Urothelium cell line (cell line): ENCODE data around the gene FAM234A.
"Not testable (repeated sequence)": the region's sequence is repeated elsewhere in the genome, so short reads cannot be mapped to it uniquely, and the experiment has no call there.

Source experiments
- DNase-seq: peaks from one replicate; pipeline ENCODE4 v3.0.0; 2011; ENCODE audit warnings: low spot score, mixed read lengths
- FAIRE-seq: peaks from 2 replicates; lab custom pipeline; 2011; peaks lifted over from hg19 to GRCh38; lab: Jason Lieb, UNC

FAM234A gene

GRCh38 chr16:264440-264951, 29.9 kb downstream of the FAM234A start:
- no peak for FAIRE-seq
- DNase-seq: no peak

GRCh38 chr16:265002-265529, 30.4 kb downstream of the FAM234A start:
- FAIRE-seq: no peak
- DNase-seq: no peak

DNA sequence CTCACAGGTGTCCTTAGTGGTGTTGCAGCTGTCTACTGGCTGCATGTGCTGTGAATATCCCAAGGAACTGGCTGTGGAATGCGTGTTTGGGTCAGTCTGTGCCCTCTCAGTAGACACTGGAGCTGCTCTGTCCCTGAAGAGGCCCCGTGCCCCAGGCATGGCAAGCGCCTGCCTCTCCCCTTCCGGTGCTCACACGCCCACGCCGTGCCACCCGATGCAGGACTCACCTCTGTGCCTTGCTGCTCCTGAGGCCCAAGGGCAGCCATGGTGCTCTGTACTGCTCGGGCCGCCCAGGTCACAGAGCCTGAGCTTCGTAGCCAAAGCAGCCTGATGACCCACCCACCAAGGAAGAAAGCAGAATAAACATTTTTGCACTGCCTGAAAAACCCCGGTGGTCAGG, 31.1 kb downstream of the FAM234A start:
- no peak for DNase-seq
- no peak for FAIRE-seq

DNA sequence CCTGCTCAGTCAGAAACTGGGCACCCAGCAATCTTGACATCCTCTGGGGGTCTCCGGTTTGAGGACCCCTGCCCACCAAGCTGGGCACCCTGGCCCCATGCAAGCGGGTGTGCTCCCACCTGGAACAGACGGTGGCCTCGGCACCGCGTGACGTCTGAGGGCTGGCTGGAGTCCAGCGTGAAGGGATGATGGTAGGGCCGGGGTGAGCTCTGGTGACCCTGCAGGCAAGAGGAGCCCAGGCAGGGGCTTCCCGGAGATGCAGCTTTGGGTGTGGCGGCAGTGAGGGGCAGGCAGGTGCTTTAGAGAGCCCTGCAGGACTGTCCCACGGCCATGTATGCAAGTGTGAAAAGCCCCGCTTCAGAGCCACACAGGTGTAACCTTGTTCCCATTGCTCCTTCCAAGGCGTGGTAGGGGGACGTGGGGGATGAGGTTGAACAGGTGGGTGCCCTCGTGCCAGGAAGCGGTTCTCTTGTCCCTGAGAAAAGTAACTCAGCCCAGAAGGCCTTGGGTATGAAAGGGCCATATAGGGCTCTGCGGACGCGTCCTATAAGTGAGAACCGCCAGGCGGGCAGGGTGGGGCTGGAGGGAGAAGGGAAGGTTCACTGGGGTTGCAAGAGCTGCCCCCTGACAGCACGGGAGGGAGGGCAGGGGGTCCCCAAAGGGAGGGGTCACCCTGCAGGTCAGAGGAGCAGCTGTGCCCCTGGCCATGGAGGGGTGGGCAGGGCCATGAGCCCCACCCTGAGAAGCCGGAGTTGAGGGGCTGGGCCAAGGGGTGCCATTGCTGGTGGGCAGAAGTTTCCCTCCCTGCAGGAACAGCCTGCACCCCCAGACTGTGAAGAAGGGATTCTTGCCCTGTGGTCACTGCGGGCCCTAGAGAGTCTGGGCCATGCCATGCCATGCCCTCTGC, 31.9 kb downstream of the FAM234A start:
- no peak for FAIRE-seq
- no peak for DNase-seq

DNA sequence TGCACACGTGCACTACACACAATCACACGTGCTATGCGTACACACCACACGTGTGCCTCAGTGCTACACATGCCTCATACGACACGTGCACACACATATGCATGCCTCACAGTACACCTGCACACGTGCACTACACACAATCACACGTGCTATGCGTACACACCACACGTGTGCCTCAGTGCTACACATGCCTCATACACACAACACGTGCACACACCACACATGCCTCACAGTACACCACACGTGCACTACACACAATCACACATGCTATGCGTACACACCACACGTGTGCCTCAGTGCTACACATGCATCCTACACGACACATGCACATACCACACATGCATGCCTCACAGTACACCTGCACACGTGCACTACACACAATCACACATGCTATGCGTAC, 32.9 kb downstream of the FAM234A start:
- DNase-seq: not testable (repeated sequence)
- peak; percentile 99 for FAIRE-seq

GRCh38 chr16:268141-269053, 33.8 kb downstream of the FAM234A start:
- FAIRE-seq (no peak), DNase-seq (no peak)

GRCh38 chr16:269061-269796, 34.6 kb downstream of the FAM234A start:
- no peak for FAIRE-seq
- DNase-seq: no peak

- DNase-seq: no peak
- no peak for FAIRE-seq
These were observed 36.0 kb downstream of the FAM234A start for GRCh38 chr16:270381-271255.

GRCh38 chr16:272633-273546, 38.3 kb downstream of the FAM234A start:
- DNase-seq (no peak), FAIRE-seq (no peak)

- FAIRE-seq (no peak), DNase-seq (no peak)
These were observed 39.2 kb downstream of the FAM234A start for GRCh38 chr16:273547-274421.

GRCh38 chr16:275041-275641, 40.5 kb downstream of the FAM234A start:
- no peak for DNase-seq
- FAIRE-seq: no peak

GRCh38 chr16:275786-276232, 41.2 kb downstream of the FAM234A start, which contains the start of gene RGS11:
RGS11 (minus strand) TSS chr16:275944; CDS start chr16:275911, 33 bp downstream.
- FAIRE-seq: no peak

DNA sequence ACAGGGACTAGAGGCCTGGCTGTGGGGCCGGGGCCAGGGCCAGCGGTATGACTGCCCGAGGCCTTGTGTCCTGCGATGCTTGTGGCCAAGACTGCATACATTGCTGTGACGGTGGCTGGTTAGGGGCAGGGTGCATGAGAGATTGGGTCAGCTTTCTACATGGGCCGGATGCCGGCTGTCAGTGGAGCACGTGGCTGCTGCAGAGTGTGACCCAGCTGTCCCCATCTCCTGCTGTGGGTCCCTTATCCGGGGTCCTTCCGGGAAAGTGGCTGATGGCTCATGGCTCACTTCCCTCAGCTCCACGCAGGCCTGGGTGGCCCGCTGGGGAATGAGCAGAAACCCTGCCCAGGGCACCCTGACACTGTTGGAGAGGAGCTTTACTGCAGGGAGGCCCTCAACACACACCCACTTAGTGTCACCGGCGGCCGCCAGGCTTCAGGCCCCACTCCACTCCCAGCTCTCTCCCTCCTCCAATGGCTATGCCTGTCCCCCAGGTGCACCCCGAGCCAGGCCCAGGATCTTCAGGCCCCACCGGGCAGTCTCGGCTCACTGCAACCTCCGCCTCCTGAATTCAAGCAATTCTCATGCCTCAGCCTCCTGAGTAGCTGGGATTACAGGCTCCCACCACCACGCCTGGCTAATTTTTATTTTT, 41.9 kb downstream of the FAM234A start:
- FAIRE-seq (no peak), DNase-seq (no peak)

More at GRCh38 chr16:275786-276232, 41.2 kb downstream of the FAM234A start, which contains the start of gene RGS11:
- no peak for DNase-seq

DNA sequence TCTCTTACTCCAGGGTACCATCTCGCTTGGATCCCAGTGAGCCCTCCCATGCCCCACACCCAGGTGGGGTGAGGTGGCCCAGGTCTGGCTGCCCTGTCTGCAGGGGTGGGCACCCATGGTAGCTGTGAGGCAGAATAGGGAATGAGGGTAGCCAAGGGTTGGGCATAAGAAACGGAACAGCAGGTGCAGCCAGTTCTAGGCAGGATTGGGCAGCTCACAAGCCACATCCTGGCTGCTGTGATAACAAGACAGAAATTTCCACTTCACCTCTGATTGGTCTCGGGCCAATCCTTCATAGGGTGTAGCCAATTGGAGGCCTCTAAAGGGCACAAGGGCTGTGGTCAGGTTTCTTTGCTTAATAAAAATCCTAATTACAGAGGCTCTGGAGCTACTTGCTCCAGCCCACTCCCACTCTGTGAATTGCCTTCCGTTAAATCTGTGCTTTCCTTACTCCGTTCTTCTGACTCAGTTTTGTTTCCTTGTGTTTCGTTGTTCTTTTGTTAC, 44.3 kb downstream of the FAM234A start:
- no peak for FAIRE-seq
- DNase-seq: no peak

DNA sequence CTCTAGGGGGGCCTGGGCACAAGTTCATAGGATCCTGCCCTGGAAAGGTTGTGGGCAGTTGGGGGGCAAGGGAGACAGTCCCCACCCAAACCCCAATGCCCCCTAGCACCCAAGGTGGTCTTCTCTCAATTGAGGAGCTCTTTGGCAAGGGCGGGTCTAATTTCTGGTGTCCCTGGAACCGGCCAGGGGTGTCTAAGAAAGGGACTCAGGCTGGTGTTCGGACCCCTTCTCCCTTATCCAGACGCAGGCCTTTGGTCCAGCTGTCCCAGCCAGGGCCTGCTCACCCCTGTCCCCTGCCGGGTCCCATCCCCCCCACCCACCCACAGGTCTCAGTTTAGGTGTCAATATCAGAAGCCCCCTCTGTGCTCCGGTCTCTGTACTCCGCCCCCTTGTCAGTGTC, 44.9 kb downstream of the FAM234A start:
- FAIRE-seq (no peak), DNase-seq (no peak)

DNA sequence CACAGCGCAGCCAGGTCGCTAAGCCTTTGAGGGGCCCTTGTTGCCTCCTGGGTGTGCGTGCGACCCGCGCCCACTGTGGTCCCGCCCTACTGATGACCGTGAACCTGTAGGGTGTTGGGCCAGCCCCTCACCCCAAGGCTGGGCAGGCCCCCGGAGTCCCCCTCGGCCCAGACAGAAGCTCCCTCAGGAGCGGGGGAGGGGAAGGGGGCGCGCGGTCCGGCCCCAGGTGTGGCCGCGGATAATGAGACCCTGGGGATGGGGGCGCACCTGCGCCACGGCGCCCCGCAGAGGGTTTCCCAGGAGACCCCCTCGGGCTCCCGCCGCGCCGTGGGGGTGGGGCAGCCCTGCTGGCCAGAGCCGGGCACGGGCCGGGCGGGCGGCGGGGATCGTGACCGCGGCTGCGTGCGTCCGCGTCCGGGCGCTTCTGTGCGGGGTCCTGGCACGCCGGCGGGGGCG, 45.4 kb downstream of the FAM234A start:
- DNase-seq (no peak), FAIRE-seq (no peak)
